Panc1 (cell line): ENCODE measurements around the gene FN3K. TPM values are rescaled to one million over a fixed set of nuclear protein-coding genes. Genes with fewer than 3 reads are reported as not detected.

Source experiments
- ATAC-seq: fragments of 200-7000 bp; cut with Tn5 transposase; 2 replicates; pipeline ENCODE4 v1.9.1; 2020; ENCODE audit warnings: mild to moderate bottlenecking, moderate library complexity
- BruUV-seq: library from RNA; stranded (reverse); fragments of 400-500 nt; replicated peaks from 2 replicates; lab custom pipeline; 2021; lab: Mats Ljungman, UMichigan
- CTCF ChIA-PET: fragments of 300-600 bp; sonication (Branson Sonifier 250); formaldehyde crosslinking; loops from one replicate; lab custom pipeline; 2022; ENCODE audit warnings: antibody characterized with exemption; lab: Charles Lee
- POLR2A ChIA-PET: fragments of 300-600 bp; sonication (Branson Sonifier 250); formaldehyde crosslinking; loops from one replicate; lab custom pipeline; 2022; ENCODE audit warnings: antibody characterized with exemption; lab: Charles Lee
- DNase-seq: peaks from one replicate; pipeline ENCODE4 v3.0.0-alpha.2; 2010; ENCODE audit warnings: low read depth, low spot score
- H3K27ac ChIP-seq: 2 replicates; pipeline ENCODE4 v1.5.1; 2011; ENCODE audit warnings: mild to moderate bottlenecking, low read length, inconsistent platforms
- H3K27me3 ChIP-seq: fragments of 200-500 bp; sonication (Bioruptor generic); 2 replicates; pipeline ENCODE4 v1.6.0; 2014; ENCODE audit warnings: low read length, inconsistent platforms; ENCODE audit not compliant: control insufficient read depth, insufficient read depth
- H3K36me3 ChIP-seq: fragments of 200-500 bp; sonication (Bioruptor generic); 2 replicates; pipeline ENCODE4 v1.5.1; 2014; ENCODE audit warnings: inconsistent platforms, mild to moderate bottlenecking, low read length, moderate library complexity; ENCODE audit not compliant: control insufficient read depth, insufficient read depth
- H3K4me1 ChIP-seq: 2 replicates; pipeline ENCODE4 v1.5.1; 2011; ENCODE audit warnings: inconsistent platforms, mild to moderate bottlenecking, low read length, moderate library complexity; ENCODE audit not compliant: control insufficient read depth, insufficient read depth
- H3K4me3 ChIP-seq, 2 experiments: 2 replicates each; pipeline ENCODE4 v1.5.1; 2011 to 2012; ENCODE audit warnings: low read depth in 2 of 2, low read length in 2 of 2, mild to moderate bottlenecking in 2 of 2, inconsistent platforms in 1 of 2, moderate library complexity in 1 of 2
- H3K9me3 ChIP-seq: fragments of 200-500 bp; sonication (Bioruptor generic); 2 replicates; pipeline ENCODE4 v1.5.1; 2014; ENCODE audit warnings: low read depth, mild to moderate bottlenecking, inconsistent platforms, low read length, moderate library complexity; ENCODE audit not compliant: control insufficient read depth, insufficient read depth
- POLR2AphosphoS5 ChIP-seq: IDR thresholded peaks from 2 replicates; pipeline ENCODE4 v1.6.1; 2012; ENCODE audit warnings: mild to moderate bottlenecking, low read depth, low read length, moderate library complexity
- SIN3A ChIP-seq: IDR thresholded peaks from 2 replicates; pipeline ENCODE4 v1.6.1; 2012; ENCODE audit warnings: low read depth, mild to moderate bottlenecking, low read length, moderate library complexity, borderline replicate concordance; ENCODE audit not compliant: insufficient read depth
- TCF7L2 ChIP-seq: IDR thresholded peaks from 2 replicates; pipeline ENCODE4 v1.6.1; 2011; ENCODE audit warnings: mild to moderate bottlenecking, low read depth, low read length, inconsistent platforms
- in situ Hi-C: cut with HindIII; loops from 2 replicates; pipeline ENCODE4 v1.10.0; 2016; ENCODE audit warnings: low sequenced_read_pairs, low pct_unique_long_range_greater_than_20kb
- intact Hi-C: fragments of 100-400 bp; cut with micrococcal nuclease; formaldehyde crosslinking; loops from one replicate; pipeline ENCODE4 v1.10.0; 2022; ENCODE audit not compliant: unreplicated experiment
- total RNA-seq: library from RNA; stranded (reverse); gene quantifications from one replicate; pipeline ENCODE4 v1.2.1, GENCODE V29; 2021; ENCODE audit not compliant: unreplicated experiment
- TF ChIP-seq, protein P1 (sequence below): fragments of 450-650 bp; IDR thresholded peaks from 2 replicates; pipeline ENCODE4 v1.5.1; 2017; ENCODE audit warnings: mild to moderate bottlenecking
- TF ChIP-seq, protein P2 (sequence below), 2 experiments: IDR thresholded peaks; 2 replicates each; pipeline ENCODE4 v1.6.1; 2011 to 2012; ENCODE audit warnings: low read depth in 2 of 2, control low read depth in 1 of 2, low read length in 1 of 2, mild to moderate bottlenecking in 1 of 2, moderate library complexity in 1 of 2; ENCODE audit not compliant: insufficient read depth in 1 of 2

Gene FN3K
- total RNA-seq, 1 experiment from 2014 or later = 34.8 TPM

DNA sequence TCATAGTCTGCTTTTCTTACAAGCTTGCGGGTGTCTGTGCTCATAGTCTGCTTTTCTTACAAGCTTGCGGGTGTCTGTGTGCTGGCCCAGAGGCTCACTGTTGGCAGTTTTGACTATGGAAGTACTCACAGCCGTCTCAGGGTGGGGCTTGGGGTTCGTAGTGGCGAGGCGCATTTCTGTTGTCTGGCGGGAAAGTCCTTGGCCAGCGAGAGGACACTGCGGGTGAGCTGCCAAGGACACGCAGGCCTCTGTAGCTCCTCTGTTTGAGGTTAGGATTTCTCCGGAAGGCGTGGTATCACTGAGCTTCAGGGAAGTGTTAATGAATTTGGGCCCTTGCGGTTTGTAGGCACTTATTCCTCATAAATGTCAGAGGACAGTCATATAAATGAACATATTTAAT, 30.0 kb downstream of the FN3K start:
- ATAC-seq (no peak), DNase-seq (no peak)
- Histone ChIP-seq H3K36me3 (peaks cover 30% of the 10 kb centered on the region), H3K27me3 (no peaks in the 10 kb centered on the region), H3K9me3 (no peaks in the 10 kb centered on the region), H3K27ac (no peak overlapping the region), H3K4me3 (no peak overlapping the region), H3K4me1 (no peaks in the 10 kb centered on the region)
- in situ Hi-C loops (no loop called here), intact Hi-C loops (no loop called here)
- BruUV-seq = no TSS peak
- ChIA-PET CTCF (interaction anchor here (0.5 kb wide), 1 partner anchor 49 kb away, joined by 11 read pairs; the partner anchor contains the start of gene FN3KRP), POLR2A (interaction anchor here (0.6 kb wide), 1 partner anchor 102 kb away, joined by 3 read pairs; no protein-coding TSS in a partner anchor)
- TF ChIP-seq, protein P1, sequence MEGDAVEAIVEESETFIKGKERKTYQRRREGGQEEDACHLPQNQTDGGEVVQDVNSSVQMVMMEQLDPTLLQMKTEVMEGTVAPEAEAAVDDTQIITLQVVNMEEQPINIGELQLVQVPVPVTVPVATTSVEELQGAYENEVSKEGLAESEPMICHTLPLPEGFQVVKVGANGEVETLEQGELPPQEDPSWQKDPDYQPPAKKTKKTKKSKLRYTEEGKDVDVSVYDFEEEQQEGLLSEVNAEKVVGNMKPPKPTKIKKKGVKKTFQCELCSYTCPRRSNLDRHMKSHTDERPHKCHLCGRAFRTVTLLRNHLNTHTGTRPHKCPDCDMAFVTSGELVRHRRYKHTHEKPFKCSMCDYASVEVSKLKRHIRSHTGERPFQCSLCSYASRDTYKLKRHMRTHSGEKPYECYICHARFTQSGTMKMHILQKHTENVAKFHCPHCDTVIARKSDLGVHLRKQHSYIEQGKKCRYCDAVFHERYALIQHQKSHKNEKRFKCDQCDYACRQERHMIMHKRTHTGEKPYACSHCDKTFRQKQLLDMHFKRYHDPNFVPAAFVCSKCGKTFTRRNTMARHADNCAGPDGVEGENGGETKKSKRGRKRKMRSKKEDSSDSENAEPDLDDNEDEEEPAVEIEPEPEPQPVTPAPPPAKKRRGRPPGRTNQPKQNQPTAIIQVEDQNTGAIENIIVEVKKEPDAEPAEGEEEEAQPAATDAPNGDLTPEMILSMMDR = no peak
- TF ChIP-seq, protein P2, sequence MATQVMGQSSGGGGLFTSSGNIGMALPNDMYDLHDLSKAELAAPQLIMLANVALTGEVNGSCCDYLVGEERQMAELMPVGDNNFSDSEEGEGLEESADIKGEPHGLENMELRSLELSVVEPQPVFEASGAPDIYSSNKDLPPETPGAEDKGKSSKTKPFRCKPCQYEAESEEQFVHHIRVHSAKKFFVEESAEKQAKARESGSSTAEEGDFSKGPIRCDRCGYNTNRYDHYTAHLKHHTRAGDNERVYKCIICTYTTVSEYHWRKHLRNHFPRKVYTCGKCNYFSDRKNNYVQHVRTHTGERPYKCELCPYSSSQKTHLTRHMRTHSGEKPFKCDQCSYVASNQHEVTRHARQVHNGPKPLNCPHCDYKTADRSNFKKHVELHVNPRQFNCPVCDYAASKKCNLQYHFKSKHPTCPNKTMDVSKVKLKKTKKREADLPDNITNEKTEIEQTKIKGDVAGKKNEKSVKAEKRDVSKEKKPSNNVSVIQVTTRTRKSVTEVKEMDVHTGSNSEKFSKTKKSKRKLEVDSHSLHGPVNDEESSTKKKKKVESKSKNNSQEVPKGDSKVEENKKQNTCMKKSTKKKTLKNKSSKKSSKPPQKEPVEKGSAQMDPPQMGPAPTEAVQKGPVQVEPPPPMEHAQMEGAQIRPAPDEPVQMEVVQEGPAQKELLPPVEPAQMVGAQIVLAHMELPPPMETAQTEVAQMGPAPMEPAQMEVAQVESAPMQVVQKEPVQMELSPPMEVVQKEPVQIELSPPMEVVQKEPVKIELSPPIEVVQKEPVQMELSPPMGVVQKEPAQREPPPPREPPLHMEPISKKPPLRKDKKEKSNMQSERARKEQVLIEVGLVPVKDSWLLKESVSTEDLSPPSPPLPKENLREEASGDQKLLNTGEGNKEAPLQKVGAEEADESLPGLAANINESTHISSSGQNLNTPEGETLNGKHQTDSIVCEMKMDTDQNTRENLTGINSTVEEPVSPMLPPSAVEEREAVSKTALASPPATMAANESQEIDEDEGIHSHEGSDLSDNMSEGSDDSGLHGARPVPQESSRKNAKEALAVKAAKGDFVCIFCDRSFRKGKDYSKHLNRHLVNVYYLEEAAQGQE (IDR thresholded peaks at IDR 0.05; ENCODE audit: insufficient read depth in 1 of 2, low read depth in 2 of 2, low read length in 1 of 2) = no peak
- no peak for TF ChIP-seq TCF7L2
- TF ChIP-seq POLR2AphosphoS5 = no peak
- no peak for TF ChIP-seq SIN3A

DNA sequence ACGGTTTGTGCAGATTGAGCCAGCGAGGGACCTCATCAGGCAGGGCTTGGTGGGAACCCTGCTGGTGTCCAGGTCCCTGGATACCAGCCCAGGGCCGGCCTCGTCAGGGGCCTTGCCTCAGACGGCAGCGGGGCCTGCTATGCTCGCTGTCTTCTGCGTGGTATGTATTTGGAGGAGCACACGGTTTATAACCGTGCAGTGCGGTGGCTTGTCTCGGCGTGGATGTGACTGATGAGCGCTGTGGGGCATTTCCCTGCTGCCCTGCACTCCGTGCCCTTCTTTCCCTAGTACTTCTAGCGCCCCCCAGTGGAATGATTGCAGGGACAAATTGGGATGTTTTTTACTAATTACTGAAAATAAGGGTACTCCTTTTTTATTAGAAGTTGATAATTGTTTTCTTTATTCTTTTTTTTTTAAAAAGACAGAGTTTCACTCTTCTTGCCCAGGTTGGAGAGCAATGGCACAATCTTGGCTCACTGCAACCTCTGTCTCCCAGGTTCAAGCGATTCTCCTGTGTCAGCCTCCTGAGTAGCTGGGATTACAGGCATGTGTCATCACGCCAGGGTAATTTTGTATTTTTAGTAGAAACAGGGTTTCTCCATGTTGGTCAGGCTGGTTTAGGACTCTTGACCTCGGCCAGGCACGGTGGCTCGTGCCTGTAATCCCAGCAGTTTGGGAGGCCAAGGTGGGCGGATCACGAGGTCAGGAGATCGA, 31.8 kb downstream of the FN3K start:
- TF ChIP-seq SIN3A = no peak
- TF ChIP-seq, protein P1 = peak; percentile 87
- TF ChIP-seq, protein P2 (IDR thresholded peaks at IDR 0.05; ENCODE audit: insufficient read depth in 1 of 2, low read depth in 2 of 2, low read length in 1 of 2) = no peak

More for the DNA sequence above, 31.8 kb downstream of the FN3K start:
- Histone ChIP-seq H3K36me3 (peaks cover 29% of the 10 kb centered on the region), H3K4me1 (no peaks in the 10 kb centered on the region), H3K27ac (no peak overlapping the region), H3K9me3 (no peaks in the 10 kb centered on the region), H3K4me3 (no peak overlapping the region), H3K27me3 (no peaks in the 10 kb centered on the region)
- intact Hi-C loops (no loop called here), in situ Hi-C loops (no loop called here)
- no TSS peak for BruUV-seq
- ChIA-PET CTCF (interaction anchor here (1.1 kb wide), 1 partner anchor 13 kb away, joined by 7 read pairs; no protein-coding TSS in a partner anchor), POLR2A (interaction anchor here (0.6 kb wide), 1 partner anchor 42 kb away, joined by 3 read pairs; no protein-coding TSS in a partner anchor)
- ATAC-seq (peak; percentile 65; the same call in 1 of the 2 replicates), DNase-seq (no peak)
